Heart right ventricle (tissue), 16 donors: Measurements from ENCODE around the gene CHST12. TPM values are rescaled to one million over a fixed set of nuclear protein-coding genes. Genes with fewer than 3 reads are reported as not detected.

Source experiments
- ATAC-seq, 8 donors: fragments of 200-7000 bp; cut with Tn5 transposase; one replicate each; pipeline ENCODE4 v1.9.1; 2020; ENCODE audit warnings: mild to moderate bottlenecking in 8 of 8, moderate library complexity in 8 of 8, moderate number of reproducible peaks in 1 of 8
- DNase-seq, 2 donors: peaks; one replicate each; pipeline ENCODE4 v3.0.0-alpha.2; 2020
- H3K27ac ChIP-seq, 10 donors: fragments of 200-600 bp; sonication (generic) in 2 of 10; one replicate each; pipeline versions ENCODE4 v1.5.0 to v1.8.0; 2020 to 2022; ENCODE audit warnings: mild to moderate bottlenecking in 3 of 10
- H3K27me3 ChIP-seq, 7 donors: fragments of 200-600 bp; one replicate each; pipeline ENCODE4 v1.8.0; 2021 to 2022; ENCODE audit warnings: mild to moderate bottlenecking in 2 of 7
- H3K36me3 ChIP-seq, 9 donors: fragments of 200-600 bp; sonication (generic) in 1 of 9; one replicate each; pipeline versions ENCODE4 v1.5.0 to v1.8.0; 2020 to 2022; ENCODE audit warnings: mild to moderate bottlenecking in 2 of 9
- H3K4me1 ChIP-seq, 9 donors: fragments of 200-600 bp; sonication (generic) in 1 of 9; one replicate each; pipeline versions ENCODE4 v1.5.0 to v1.8.0; 2020 to 2022; ENCODE audit warnings: mild to moderate bottlenecking in 4 of 9
- H3K4me3 ChIP-seq, 10 donors: fragments of 200-600 bp; sonication (generic) in 2 of 10; one replicate each; pipeline versions ENCODE4 v1.5.0 to v1.8.0; 2020 to 2022; ENCODE audit warnings: mild to moderate bottlenecking in 7 of 10, moderate library complexity in 2 of 10
- H3K9me3 ChIP-seq, 11 donors: fragments of 200-600 bp in 10 of 11; sonication (generic) in 2 of 11; one replicate each; pipeline versions ENCODE4 v1.5.0 to v1.8.0; 2013 to 2022; ENCODE audit warnings: mild to moderate bottlenecking in 2 of 11, control low read depth in 1 of 11, moderate library complexity in 1 of 11
- CTCF ChIP-seq, 9 donors: fragments of 200-600 bp; sonication (generic) in 2 of 9; IDR thresholded peaks; one replicate each; pipeline versions ENCODE4 v1.5.0 to v1.8.0; 2021 to 2022; ENCODE audit warnings: antibody characterized with exemption in 9 of 9, mild to moderate bottlenecking in 5 of 9, moderate library complexity in 1 of 9
- WGBS, 2 donors: extraction: QIAGEN DNeasy Blood & Tissue Kit; methylation state at CpG; one replicate each; pipeline ENCODE4 v1.1.7; 2013; ENCODE audit warnings: inconsistent platforms in 1 of 2; 5-methylcytosine and 5-hydroxymethylcytosine counted together
- intact Hi-C, 10 donors: fragments of 100-400 bp; cut with DNase I; formaldehyde crosslinking; loops; one replicate each; pipeline versions ENCODE4 v1.11.1 to v1.14.2; 2022
- polyA plus RNA-seq, 2 donors: library from polyadenylated mRNA; stranded (reverse); fragments of 200-250 nt; gene quantifications; one replicate each; pipeline ENCODE4 v1.2.3, GENCODE V29; 2013
- total RNA-seq, 10 donors: library from RNA; stranded (reverse); fragmentation: NEBNext Ultra II Directional in 3 of 10; extraction: Animal tissue kit (Norgen Biotek cat#: 25700) in 3 of 10; gene quantifications; one replicate each; pipeline versions ENCODE4 v1.2.1 to v1.2.4, GENCODE V29; 2021 to 2023
- donor health status: Arrhythmogenic right ventricular cardiomyopathy.
- donor health status: ischemic (EF 13 %, LVEDD 7.1; RV severe dilation, severe dysfunction).
- donor health status: healthy with polysubstance abuse.
- donor health status: DM: no; HTN: yes; CAD: no.
- donor health status: DM: no; HTN: no; CAD: no.
- donor health status: ischemic (EF 25% LVEDD 6.9; RV normal size, moderate dysfunction).
- donor health status: ischemic (EF 25% LVEDD 5.7; RV mildly dilated, moderate dysfunction).
- donor health status: healthy.
- donor health status: DM: yes; HTN: yes; CAD: no.
- donor health status: Ischemic cardiomyopathy.
- donor health status: ischemic (EF 35%, LVEDD 5.7; RV mildly dilated, moderate dysfunction).
- donor health status: nonischemic (EF 11% LVEDD 7.7; RV severe dilation, severe dysfunction).
- donor health status: DM: yes; HTN: yes; CAD: no.
- donor health status: PGD.
- donor health status: ischemic (EF 29% LVEDD 5.4; RV normal size, mild dysfunction).
- donor health status: nonischemic (EF 23%, LVEDD 6.1; RV moderate dilation, normal function).

The CHST12 gene
- total and polyA plus RNA-seq, 12 donors: 12.4 to 17.2 (median 14.0) TPM

- WGBS, 2 donors: 42 to 51% methylated on average over 5 of the region's 5 CpGs
- ATAC-seq: peak in 6 of 8 donors; percentile 4 to 23 (median 16)
- intact Hi-C loops: loop anchor here in 7 of 10 donors (5.0 to 10.0 kb wide), 6 partner anchors 51 to 886 kb away; partner anchors contain the start of genes BRAT1 (in 4 of the 7), IQCE (in 4 of the 7) and AMZ1 (in 2 of the 7)
Measured at GRCh38 chr7:2471022-2471329, 67.6 kb downstream of the CHST12 start.

GRCh38 chr7:2471396-2471795 is 68.0 kb downstream of the CHST12 start:
- TF ChIP-seq CTCF (IDR thresholded peaks at IDR 0.05): no peak
- Histone ChIP-seq H3K27ac (peak overlapping the region in 6 of 10 donors; percentile 29 to 75 (median 37)), H3K36me3 (no peaks in the 10 kb centered on the region), H3K9me3 (no peaks in the 10 kb centered on the region), H3K27me3 (peaks cover 0 to 19% (median 0%) of the 10 kb centered on the region in 7 donors), H3K4me3 (no peak overlapping the region), H3K4me1 (peaks cover 5 to 28% (median 10%) of the 10 kb centered on the region in 9 donors)
- ATAC-seq: peak; percentile 47 to 81 (median 72)
- DNase-seq: peak; percentile 63 to 77
- WGBS, 2 donors: 21 to 23% methylated on average over 17 of the region's 17 CpGs
- intact Hi-C loops: loop anchor here in 7 of 10 donors (5.0 to 10.0 kb wide), 6 partner anchors 51 to 887 kb away; partner anchors contain the start of genes BRAT1 (in 4 of the 7), IQCE (in 4 of the 7) and AMZ1 (in 2 of the 7)

More at GRCh38 chr7:2471022-2471329, 67.6 kb downstream of the CHST12 start:
- peaks cover 0 to 19% (median 0%) of the 10 kb centered on the region in 7 donors for H3K27me3 ChIP-seq
- peaks cover 5 to 28% (median 10%) of the 10 kb centered on the region in 9 donors for H3K4me1 ChIP-seq
- no peaks in the 10 kb centered on the region for H3K36me3 ChIP-seq
- H3K9me3 ChIP-seq: no peaks in the 10 kb centered on the region
- H3K4me3 ChIP-seq: no peak overlapping the region
- no peak for DNase-seq
- H3K27ac ChIP-seq: peak overlapping the region in 4 of 10 donors; percentile 31 to 75 (median 48)
- no peak for TF ChIP-seq CTCF (IDR thresholded peaks at IDR 0.05)

- Histone ChIP-seq H3K27ac (no peak overlapping the region), H3K27me3 (peaks cover 0 to 25% (median 5%) of the 10 kb centered on the region in 7 donors), H3K4me3 (no peak overlapping the region), H3K4me1 (peaks cover 9 to 37% (median 18%) of the 10 kb centered on the region in 9 donors), H3K9me3 (no peaks in the 10 kb centered on the region), H3K36me3 (no peaks in the 10 kb centered on the region)
- WGBS, 2 donors: 86 to 95% methylated on average over 5 of the region's 6 CpGs
- TF ChIP-seq CTCF (IDR thresholded peaks at IDR 0.05): no peak
- DNase-seq (no peak), ATAC-seq (no peak)
- intact Hi-C loops: loop anchor here in 7 of 10 donors (5.0 to 10.0 kb wide), 6 partner anchors 50 to 888 kb away; partner anchors contain the start of genes BRAT1 (in 4 of the 7), IQCE (in 4 of the 7) and AMZ1 (in 2 of the 7)
Measured at GRCh38 chr7:2472739-2473138, 69.3 kb downstream of the CHST12 start.

- intact Hi-C loops: loop anchor here in 7 of 10 donors (5.0 to 10.0 kb wide), 6 partner anchors 49 to 889 kb away; partner anchors contain the start of genes BRAT1 (in 4 of the 7), IQCE (in 4 of the 7) and AMZ1 (in 2 of the 7)
- no peak overlapping the region for H3K27ac ChIP-seq
- no peak for TF ChIP-seq CTCF (IDR thresholded peaks at IDR 0.05)
- no peaks in the 10 kb centered on the region for H3K9me3 ChIP-seq
- no peak overlapping the region for H3K4me3 ChIP-seq
- DNase-seq (no peak), ATAC-seq (no peak)
- H3K4me1 ChIP-seq: peaks cover 18 to 44% (median 27%) of the 10 kb centered on the region in 9 donors
- H3K27me3 ChIP-seq: peaks cover 0 to 27% (median 5%) of the 10 kb centered on the region in 7 donors
- WGBS, 2 donors: 76 to 84% methylated on average over 12 of the region's 12 CpGs
- no peaks in the 10 kb centered on the region for H3K36me3 ChIP-seq
Measured at GRCh38 chr7:2473496-2474180, 70.2 kb downstream of the CHST12 start.
